ENCODE measurements around the gene DR1. TPM values are rescaled to one million over a fixed set of nuclear protein-coding genes. Genes with fewer than 3 reads are reported as not detected.

The DR1 gene
- polyA plus RNA-seq, 2 donors, result 7.0 to 17.9 TPM

- Histone ChIP-seq H3K27me3 (ENCODE audit: control insufficient read depth in 1 of 2, insufficient read depth in 2 of 2, low read length in 2 of 2) (no peaks in the 10 kb centered on the region), H3K36me3 (ENCODE audit: control insufficient read depth in 2 of 2, insufficient read depth in 2 of 2, low read length in 1 of 2) (peaks cover 0 to 4% of the 10 kb centered on the region in 2 donors), H3K27ac (ENCODE audit: low read depth in 2 of 2, low read length in 1 of 2) (no peak overlapping the region), H3K9me3 (ENCODE audit: control insufficient read depth in 2 of 2, insufficient read depth in 1 of 2, low read depth in 1 of 2, low read length in 1 of 2) (no peaks in the 10 kb centered on the region), H3K4me3 (ENCODE audit: low read depth in 1 of 2, low read length in 2 of 2) (no peak overlapping the region), H3K4me1 (ENCODE audit: control insufficient read depth in 2 of 2, insufficient read depth in 2 of 2, low read length in 1 of 2) (no peaks in the 10 kb centered on the region)
- 63 to 65% methylated on average over 5 of the region's 5 CpGs for WGBS, 2 donors
Observed at GRCh38 chr1:93338387-93339146, 7.1 kb upstream of the DR1 start.

- WGBS, 2 donors, result 32 to 61% methylated on average over 3 of the region's 3 CpGs
- Histone ChIP-seq H3K36me3 (ENCODE audit: control insufficient read depth in 2 of 2, insufficient read depth in 2 of 2, low read length in 1 of 2) (peaks cover 0 to 4% of the 10 kb centered on the region in 2 donors), H3K4me1 (ENCODE audit: control insufficient read depth in 2 of 2, insufficient read depth in 2 of 2, low read length in 1 of 2) (no peaks in the 10 kb centered on the region), H3K27me3 (ENCODE audit: control insufficient read depth in 1 of 2, insufficient read depth in 2 of 2, low read length in 2 of 2) (no peaks in the 10 kb centered on the region), H3K9me3 (ENCODE audit: control insufficient read depth in 2 of 2, insufficient read depth in 1 of 2, low read depth in 1 of 2, low read length in 1 of 2) (no peaks in the 10 kb centered on the region), H3K4me3 (ENCODE audit: low read depth in 1 of 2, low read length in 2 of 2) (no peak overlapping the region), H3K27ac (ENCODE audit: low read depth in 2 of 2, low read length in 1 of 2) (no peak overlapping the region)
Observed at GRCh38 chr1:93339171-93339697, 6.5 kb upstream of the DR1 start.

GRCh38 chr1:93340090-93340489 lies 5.6 kb upstream of the DR1 start:
- no peak overlapping the region for H3K4me3 ChIP-seq (ENCODE audit: low read depth in 1 of 2, low read length in 2 of 2)
- no peak overlapping the region for H3K27ac ChIP-seq (ENCODE audit: low read depth in 2 of 2, low read length in 1 of 2)
- peaks cover 0 to 4% of the 10 kb centered on the region in 2 donors for H3K36me3 ChIP-seq (ENCODE audit: control insufficient read depth in 2 of 2, insufficient read depth in 2 of 2, low read length in 1 of 2)

GRCh38 chr1:93344484-93344883 lies 1.2 kb upstream of the DR1 start:
- Histone ChIP-seq H3K4me1 (ENCODE audit: control insufficient read depth in 2 of 2, insufficient read depth in 2 of 2, low read length in 1 of 2) (no peaks in the 10 kb centered on the region), H3K4me3 (ENCODE audit: low read depth in 1 of 2, low read length in 2 of 2) (no peak overlapping the region), H3K36me3 (ENCODE audit: control insufficient read depth in 2 of 2, insufficient read depth in 2 of 2, low read length in 1 of 2) (no peaks in the 10 kb centered on the region), H3K9me3 (ENCODE audit: control insufficient read depth in 2 of 2, insufficient read depth in 1 of 2, low read depth in 1 of 2, low read length in 1 of 2) (no peaks in the 10 kb centered on the region), H3K27me3 (ENCODE audit: control insufficient read depth in 1 of 2, insufficient read depth in 2 of 2, low read length in 2 of 2) (no peaks in the 10 kb centered on the region), H3K27ac (ENCODE audit: low read depth in 2 of 2, low read length in 1 of 2) (no peak overlapping the region)
- 84 to 91% methylated on average over 6 of the region's 6 CpGs for WGBS, 2 donors

More at GRCh38 chr1:93340090-93340489, 5.6 kb upstream of the DR1 start:
- no peaks in the 10 kb centered on the region for H3K27me3 ChIP-seq (ENCODE audit: control insufficient read depth in 1 of 2, insufficient read depth in 2 of 2, low read length in 2 of 2)
- no peaks in the 10 kb centered on the region for H3K4me1 ChIP-seq (ENCODE audit: control insufficient read depth in 2 of 2, insufficient read depth in 2 of 2, low read length in 1 of 2)
- H3K9me3 ChIP-seq (ENCODE audit: control insufficient read depth in 2 of 2, insufficient read depth in 1 of 2, low read depth in 1 of 2, low read length in 1 of 2), result no peaks in the 10 kb centered on the region

GRCh38 chr1:93344886-93345632 lies 648 bp upstream of the DR1 start:
- Histone ChIP-seq H3K27ac (ENCODE audit: low read depth in 2 of 2, low read length in 1 of 2) (peak overlapping the region; percentile 99), H3K27me3 (ENCODE audit: control insufficient read depth in 1 of 2, insufficient read depth in 2 of 2, low read length in 2 of 2) (no peaks in the 10 kb centered on the region), H3K9me3 (ENCODE audit: control insufficient read depth in 2 of 2, insufficient read depth in 1 of 2, low read depth in 1 of 2, low read length in 1 of 2) (no peaks in the 10 kb centered on the region), H3K36me3 (ENCODE audit: control insufficient read depth in 2 of 2, insufficient read depth in 2 of 2, low read length in 1 of 2) (no peaks in the 10 kb centered on the region), H3K4me3 (ENCODE audit: low read depth in 1 of 2, low read length in 2 of 2) (peak overlapping the region; percentile 95 to 96), H3K4me1 (ENCODE audit: control insufficient read depth in 2 of 2, insufficient read depth in 2 of 2, low read length in 1 of 2) (no peaks in the 10 kb centered on the region)
- 15 to 17% methylated on average over 12 of the region's 12 CpGs for WGBS, 2 donors

GRCh38 chr1:93346421-93346993 lies 800 bp downstream of the DR1 start:
- 0% methylated on average over 22 of the region's 22 CpGs for WGBS, 2 donors
- Histone ChIP-seq H3K27ac (ENCODE audit: low read depth in 2 of 2, low read length in 1 of 2) (peak overlapping the region; percentile 91 to 99), H3K9me3 (ENCODE audit: control insufficient read depth in 2 of 2, insufficient read depth in 1 of 2, low read depth in 1 of 2, low read length in 1 of 2) (no peaks in the 10 kb centered on the region), H3K4me3 (ENCODE audit: low read depth in 1 of 2, low read length in 2 of 2) (peak overlapping the region; percentile 95 to 96), H3K36me3 (ENCODE audit: control insufficient read depth in 2 of 2, insufficient read depth in 2 of 2, low read length in 1 of 2) (no peaks in the 10 kb centered on the region), H3K4me1 (ENCODE audit: control insufficient read depth in 2 of 2, insufficient read depth in 2 of 2, low read length in 1 of 2) (peaks cover 0 to 1% of the 10 kb centered on the region in 2 donors), H3K27me3 (ENCODE audit: control insufficient read depth in 1 of 2, insufficient read depth in 2 of 2, low read length in 2 of 2) (no peaks in the 10 kb centered on the region)

- Histone ChIP-seq H3K9me3 (ENCODE audit: control insufficient read depth in 2 of 2, insufficient read depth in 1 of 2, low read depth in 1 of 2, low read length in 1 of 2) (no peaks in the 10 kb centered on the region), H3K36me3 (ENCODE audit: control insufficient read depth in 2 of 2, insufficient read depth in 2 of 2, low read length in 1 of 2) (no peaks in the 10 kb centered on the region), H3K27ac (ENCODE audit: low read depth in 2 of 2, low read length in 1 of 2) (peak overlapping the region in 1 of 2 donors; percentile 91), H3K4me3 (ENCODE audit: low read depth in 1 of 2, low read length in 2 of 2) (peak overlapping the region; percentile 95 to 96), H3K4me1 (ENCODE audit: control insufficient read depth in 2 of 2, insufficient read depth in 2 of 2, low read length in 1 of 2) (peaks cover 0 to 2% of the 10 kb centered on the region in 2 donors), H3K27me3 (ENCODE audit: control insufficient read depth in 1 of 2, insufficient read depth in 2 of 2, low read length in 2 of 2) (no peaks in the 10 kb centered on the region)
- 2% methylated on average over 12 of the region's 12 CpGs for WGBS, 2 donors
Observed at GRCh38 chr1:93347334-93347899, 1.7 kb downstream of the DR1 start.

- H3K27ac ChIP-seq (ENCODE audit: low read depth in 2 of 2, low read length in 1 of 2), result no peak overlapping the region
- H3K4me3 ChIP-seq (ENCODE audit: low read depth in 1 of 2, low read length in 2 of 2), result peak overlapping the region in 1 of 2 donors; percentile 95
- H3K9me3 ChIP-seq (ENCODE audit: control insufficient read depth in 2 of 2, insufficient read depth in 1 of 2, low read depth in 1 of 2, low read length in 1 of 2), result no peaks in the 10 kb centered on the region
- no peaks in the 10 kb centered on the region for H3K27me3 ChIP-seq (ENCODE audit: control insufficient read depth in 1 of 2, insufficient read depth in 2 of 2, low read length in 2 of 2)
- peaks cover 0 to 2% of the 10 kb centered on the region in 2 donors for H3K36me3 ChIP-seq (ENCODE audit: control insufficient read depth in 2 of 2, insufficient read depth in 2 of 2, low read length in 1 of 2)
- 1 to 2% methylated on average over 2 of the region's 2 CpGs for WGBS, 2 donors
- peaks cover 0 to 2% of the 10 kb centered on the region in 2 donors for H3K4me1 ChIP-seq (ENCODE audit: control insufficient read depth in 2 of 2, insufficient read depth in 2 of 2, low read length in 1 of 2)
Observed at GRCh38 chr1:93348104-93348728, 2.5 kb downstream of the DR1 start.
